Measurements from ENCODE around the gene OPCML. TPM values are rescaled to one million over a fixed set of nuclear protein-coding genes. Genes with fewer than 3 reads are reported as not detected.

OPCML gene
- total RNA-seq, 1 donor from 2014 or later = 2.7 TPM

DNA sequence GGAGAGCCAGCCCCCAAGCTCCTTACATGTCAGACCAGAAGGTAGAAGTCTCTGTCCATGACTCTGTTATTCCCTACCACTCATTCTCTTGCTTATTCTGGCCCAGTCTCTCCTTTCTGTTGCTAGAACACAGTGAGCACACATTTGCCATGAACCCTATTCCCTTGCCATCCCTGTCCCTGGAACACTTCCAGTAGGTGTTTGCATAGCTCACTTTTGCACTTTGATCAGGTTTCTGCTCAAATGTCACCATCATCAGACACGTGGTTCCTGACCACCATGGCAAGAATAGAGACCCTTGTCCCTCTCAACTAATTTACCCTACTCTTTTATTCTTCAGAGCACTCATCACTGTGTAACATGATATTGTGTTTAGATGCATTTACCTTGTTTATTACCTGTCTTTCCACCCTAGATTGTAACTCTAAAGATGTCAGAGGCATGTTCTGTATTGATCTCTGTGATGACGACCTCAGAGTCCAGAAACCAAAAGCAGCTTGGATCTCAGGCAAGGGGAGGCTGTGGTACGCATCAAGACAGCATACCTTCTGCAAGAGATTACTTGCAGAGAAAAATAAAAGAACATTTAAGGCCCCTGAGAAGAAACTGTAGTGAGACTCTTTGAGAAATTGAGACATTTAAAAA, 606.4 kb downstream of the OPCML start:
- Mint-ChIP-seq H3K9me3 (ENCODE audit: low read depth) (peaks cover 26% of the 10 kb centered on the region), H3K4me1 (ENCODE audit: low read depth) (no peaks in the 10 kb centered on the region), H3K27me3 (ENCODE audit: low read depth) (no peaks in the 10 kb centered on the region), H3K4me3 (ENCODE audit: unreplicated experiment) (no peak overlapping the region), H3K36me3 (ENCODE audit: low read depth) (peaks cover 7% of the 10 kb centered on the region), H3K27ac (ENCODE audit: unreplicated experiment) (no peak overlapping the region)
- DNase-seq (ENCODE audit: low spot score) = no peak
- TF ChIP-seq, protein P1, sequence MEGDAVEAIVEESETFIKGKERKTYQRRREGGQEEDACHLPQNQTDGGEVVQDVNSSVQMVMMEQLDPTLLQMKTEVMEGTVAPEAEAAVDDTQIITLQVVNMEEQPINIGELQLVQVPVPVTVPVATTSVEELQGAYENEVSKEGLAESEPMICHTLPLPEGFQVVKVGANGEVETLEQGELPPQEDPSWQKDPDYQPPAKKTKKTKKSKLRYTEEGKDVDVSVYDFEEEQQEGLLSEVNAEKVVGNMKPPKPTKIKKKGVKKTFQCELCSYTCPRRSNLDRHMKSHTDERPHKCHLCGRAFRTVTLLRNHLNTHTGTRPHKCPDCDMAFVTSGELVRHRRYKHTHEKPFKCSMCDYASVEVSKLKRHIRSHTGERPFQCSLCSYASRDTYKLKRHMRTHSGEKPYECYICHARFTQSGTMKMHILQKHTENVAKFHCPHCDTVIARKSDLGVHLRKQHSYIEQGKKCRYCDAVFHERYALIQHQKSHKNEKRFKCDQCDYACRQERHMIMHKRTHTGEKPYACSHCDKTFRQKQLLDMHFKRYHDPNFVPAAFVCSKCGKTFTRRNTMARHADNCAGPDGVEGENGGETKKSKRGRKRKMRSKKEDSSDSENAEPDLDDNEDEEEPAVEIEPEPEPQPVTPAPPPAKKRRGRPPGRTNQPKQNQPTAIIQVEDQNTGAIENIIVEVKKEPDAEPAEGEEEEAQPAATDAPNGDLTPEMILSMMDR (IDR thresholded peaks at IDR 0.05) = no peak

DNA sequence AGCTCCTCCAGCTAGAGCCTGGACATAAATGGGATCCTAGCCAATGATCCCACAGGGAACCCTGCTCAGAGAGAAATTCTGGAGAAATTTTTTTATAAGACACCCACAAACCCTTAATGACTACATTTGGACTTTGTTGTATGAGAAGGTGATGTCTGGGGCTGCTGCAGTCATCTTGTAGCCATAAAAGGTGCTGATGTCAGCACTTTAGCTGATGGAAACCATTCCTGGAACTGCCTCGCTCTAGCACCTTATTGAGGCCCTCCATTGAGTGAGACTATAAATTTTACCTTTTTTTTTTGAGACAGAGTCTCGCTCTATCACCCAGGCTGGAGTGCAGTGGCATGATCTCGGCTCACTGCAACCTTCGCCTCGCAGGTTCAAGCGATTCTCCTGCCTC, 610.7 kb downstream of the OPCML start:
- no peak overlapping the region for H3K4me3 Mint-ChIP-seq (ENCODE audit: unreplicated experiment)
- no peak overlapping the region for H3K27ac Mint-ChIP-seq (ENCODE audit: unreplicated experiment)
- H3K36me3 Mint-ChIP-seq (ENCODE audit: low read depth) = peaks cover 4% of the 10 kb centered on the region
- peaks cover 8% of the 10 kb centered on the region for H3K9me3 Mint-ChIP-seq (ENCODE audit: low read depth)
- TF ChIP-seq, protein P1 (IDR thresholded peaks at IDR 0.05) = no peak
- H3K27me3 Mint-ChIP-seq (ENCODE audit: low read depth) = no peaks in the 10 kb centered on the region
- H3K4me1 Mint-ChIP-seq (ENCODE audit: low read depth) = no peaks in the 10 kb centered on the region
- DNase-seq (ENCODE audit: low spot score) = no peak

DNA sequence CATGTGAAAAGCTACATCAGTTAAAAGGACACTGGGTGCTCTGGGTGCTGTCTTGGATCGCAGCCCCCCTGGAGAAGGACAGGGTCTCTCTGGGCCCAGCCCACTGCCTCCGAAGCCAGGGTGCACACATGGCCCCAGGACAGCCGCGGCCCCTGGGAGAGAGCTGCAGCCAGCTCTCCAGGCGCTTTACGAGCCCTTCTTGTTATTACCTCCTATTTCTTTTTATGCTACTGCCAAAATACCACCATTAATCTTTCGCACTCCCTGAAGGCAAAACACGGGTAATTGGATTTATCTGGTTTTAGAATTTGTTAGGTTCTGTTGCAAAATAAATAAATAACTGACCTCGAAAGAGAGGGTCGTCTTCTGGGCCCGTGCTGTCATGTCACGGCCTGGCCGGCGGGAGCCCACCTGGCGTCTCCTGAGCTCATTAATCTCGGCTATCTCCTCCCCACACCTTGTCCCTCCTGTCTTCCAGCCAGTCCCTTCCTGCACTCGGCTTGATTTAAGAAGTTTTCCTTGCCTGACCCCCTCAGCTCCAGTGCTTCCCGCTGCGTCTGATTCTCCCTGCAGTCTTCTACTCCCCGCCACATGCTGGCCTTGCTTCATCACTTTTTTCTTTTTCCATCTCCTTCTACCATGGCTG, 611.7 kb downstream of the OPCML start:
- H3K27ac Mint-ChIP-seq (ENCODE audit: unreplicated experiment) = no peak overlapping the region
- H3K4me3 Mint-ChIP-seq (ENCODE audit: unreplicated experiment) = no peak overlapping the region
- H3K27me3 Mint-ChIP-seq (ENCODE audit: low read depth) = no peaks in the 10 kb centered on the region
- TF ChIP-seq, protein P1 (IDR thresholded peaks at IDR 0.05) = no peak
- H3K36me3 Mint-ChIP-seq (ENCODE audit: low read depth) = peaks cover 4% of the 10 kb centered on the region
- no peak for DNase-seq (ENCODE audit: low spot score)
- peaks cover 8% of the 10 kb centered on the region for H3K9me3 Mint-ChIP-seq (ENCODE audit: low read depth)
- no peaks in the 10 kb centered on the region for H3K4me1 Mint-ChIP-seq (ENCODE audit: low read depth)

DNA sequence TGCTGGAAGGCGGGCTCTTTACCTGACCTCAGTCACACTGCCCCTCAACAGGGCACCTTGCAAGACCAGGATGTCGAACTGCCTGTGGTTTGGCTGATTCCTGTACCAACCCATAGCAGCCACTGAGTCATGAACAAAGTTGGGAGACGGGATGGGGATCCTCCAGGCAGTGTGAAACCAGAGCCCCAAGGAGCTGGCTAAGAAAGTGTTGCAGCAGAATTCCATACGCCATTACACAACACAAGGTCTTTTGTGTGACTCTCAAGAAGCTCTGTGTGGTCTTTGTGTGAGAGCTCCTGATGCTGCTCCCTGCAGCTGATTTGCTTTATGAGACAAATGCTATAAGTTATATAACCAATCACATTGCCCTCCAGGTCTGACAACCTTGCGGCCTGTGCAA, 617.7 kb downstream of the OPCML start:
- Mint-ChIP-seq H3K27me3 (ENCODE audit: low read depth) (no peaks in the 10 kb centered on the region), H3K36me3 (ENCODE audit: low read depth) (no peaks in the 10 kb centered on the region), H3K9me3 (ENCODE audit: low read depth) (no peaks in the 10 kb centered on the region), H3K4me1 (ENCODE audit: low read depth) (peaks cover 11% of the 10 kb centered on the region), H3K4me3 (ENCODE audit: unreplicated experiment) (no peak overlapping the region), H3K27ac (ENCODE audit: unreplicated experiment) (no peak overlapping the region)
- no peak for DNase-seq (ENCODE audit: low spot score)
- TF ChIP-seq, protein P1 (IDR thresholded peaks at IDR 0.05) = no peak

DNA sequence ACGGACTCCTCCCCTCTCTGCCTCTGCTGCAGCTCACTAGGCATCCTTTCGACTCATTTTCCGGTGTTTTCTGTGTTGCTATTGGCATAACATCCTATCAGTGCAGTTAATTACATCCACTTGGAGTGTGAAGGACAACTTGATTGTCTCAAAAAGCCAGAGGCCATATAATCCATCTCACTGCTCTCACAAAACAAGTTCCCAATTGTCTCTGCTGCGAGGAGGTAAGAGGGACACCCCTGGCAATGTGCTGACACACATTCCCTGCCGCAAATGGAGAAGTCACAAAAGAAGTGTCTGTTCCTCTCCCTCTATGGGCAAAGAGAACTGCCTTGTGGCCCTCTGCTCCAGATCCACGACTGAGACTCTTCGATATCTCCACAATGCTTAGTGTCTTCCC, 618.4 kb downstream of the OPCML start:
- Mint-ChIP-seq H3K9me3 (ENCODE audit: low read depth) (no peaks in the 10 kb centered on the region), H3K27me3 (ENCODE audit: low read depth) (no peaks in the 10 kb centered on the region)
- TF ChIP-seq, protein P1 (IDR thresholded peaks at IDR 0.05) = no peak

More for the DNA sequence above, 618.4 kb downstream of the OPCML start:
- Mint-ChIP-seq H3K4me3 (ENCODE audit: unreplicated experiment) (no peak overlapping the region), H3K36me3 (ENCODE audit: low read depth) (no peaks in the 10 kb centered on the region), H3K27ac (ENCODE audit: unreplicated experiment) (no peak overlapping the region), H3K4me1 (ENCODE audit: low read depth) (peaks cover 16% of the 10 kb centered on the region)
- DNase-seq (ENCODE audit: low spot score) = no peak
